Measurements from ENCODE around the gene PCBP3. TPM values are rescaled to one million over a fixed set of nuclear protein-coding genes. Genes with fewer than 3 reads are reported as not detected.

PCBP3 gene
- total RNA-seq, 1 donor: 1.1 TPM

DNA sequence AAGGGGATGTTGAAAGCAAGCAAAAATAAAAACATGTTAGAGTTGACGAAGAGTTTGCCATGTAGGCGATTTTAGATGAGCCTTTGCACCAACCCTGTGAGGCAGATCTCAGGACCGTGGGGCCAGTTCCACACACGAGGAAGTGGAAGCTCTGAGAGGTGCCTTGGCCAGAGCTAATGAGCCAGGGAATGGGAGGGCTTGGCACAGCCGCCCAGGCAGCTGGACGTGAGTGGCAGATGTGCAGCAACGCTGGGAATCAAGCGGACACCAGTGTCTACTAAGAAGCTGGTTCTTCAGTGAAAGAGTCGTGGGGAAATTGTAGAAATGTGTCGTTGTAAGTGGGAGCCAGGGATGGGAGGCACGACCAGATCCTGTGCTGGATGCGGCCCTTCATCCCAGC lies 279.1 kb downstream of the PCBP3 start:
- H3K27me3 ChIP-seq (ENCODE audit: insufficient read depth, low read length): no peaks in the 10 kb centered on the region
- H2AFZ ChIP-seq (ENCODE audit: low read length): no peak overlapping the region
- TF ChIP-seq CTCF (IDR thresholded peaks at IDR 0.05; ENCODE audit: extremely low read depth, low read depth, low read length): no peak
- no peak overlapping the region for H3K27ac ChIP-seq (ENCODE audit: low read depth, low read length)
- no peaks in the 10 kb centered on the region for H4K20me1 ChIP-seq (ENCODE audit: insufficient read depth, low read length)
- no peak overlapping the region for H3K4me2 ChIP-seq (ENCODE audit: insufficient read depth, low read length)
- H3K4me1 ChIP-seq (ENCODE audit: insufficient read depth, low read length): no peaks in the 10 kb centered on the region
- no peaks in the 10 kb centered on the region for H3K9me3 ChIP-seq (ENCODE audit: low read depth, low read length)
- no peaks in the 10 kb centered on the region for H3K36me3 ChIP-seq (ENCODE audit: insufficient read depth, low read length)
- H3K79me2 ChIP-seq (ENCODE audit: insufficient read depth, low read length): no peaks in the 10 kb centered on the region
- no peak overlapping the region for H3K4me3 ChIP-seq (ENCODE audit: insufficient read depth, low read length)
- no peak for DNase-seq (ENCODE audit: insufficient read length, low spot score, missing footprints)

DNA sequence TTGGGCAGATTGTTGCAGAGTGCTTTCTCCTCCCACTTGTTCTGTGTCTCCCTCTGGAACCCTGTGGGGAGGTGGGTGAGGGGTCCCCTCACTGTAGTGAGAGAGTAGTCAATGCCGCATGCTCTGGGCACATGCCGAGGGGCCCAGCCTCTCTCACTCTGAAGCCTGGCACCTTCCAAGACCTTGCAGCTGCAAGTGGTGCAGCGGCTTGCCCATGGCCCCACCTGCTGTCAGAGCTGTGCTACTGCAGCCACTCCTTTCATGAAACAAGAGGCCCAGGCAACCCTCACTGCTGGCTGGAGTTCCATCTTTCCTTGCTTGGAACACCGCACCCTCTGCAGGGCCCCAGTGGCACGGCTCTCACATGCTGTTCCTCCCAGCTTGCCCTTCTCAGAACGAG lies 279.6 kb downstream of the PCBP3 start:
- no peaks in the 10 kb centered on the region for H3K27me3 ChIP-seq (ENCODE audit: insufficient read depth, low read length)

DNA sequence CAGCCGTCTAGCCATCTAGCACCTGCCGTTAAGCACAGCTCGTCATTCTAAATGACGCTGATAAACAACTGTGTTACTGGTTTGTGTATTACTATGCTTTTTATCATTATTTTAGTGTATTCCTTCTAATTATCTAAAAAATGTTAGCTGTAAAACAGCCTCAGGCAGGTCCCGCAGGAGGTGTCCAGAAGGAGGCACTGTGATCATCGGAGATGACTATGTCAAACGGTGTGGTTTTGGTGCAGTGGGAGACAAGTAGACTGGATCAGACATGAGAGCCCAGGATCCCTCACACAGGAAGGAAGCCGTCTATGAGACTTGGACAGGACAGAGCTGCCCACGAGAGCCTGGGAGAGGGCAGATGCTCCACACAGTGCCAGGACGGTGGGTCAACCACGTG lies 282.8 kb downstream of the PCBP3 start:
- no peak overlapping the region for H3K27ac ChIP-seq (ENCODE audit: low read depth, low read length)
- no peak overlapping the region for H2AFZ ChIP-seq (ENCODE audit: low read length)
- H3K36me3 ChIP-seq (ENCODE audit: insufficient read depth, low read length): no peaks in the 10 kb centered on the region
- H3K4me2 ChIP-seq (ENCODE audit: insufficient read depth, low read length): no peak overlapping the region
- no peaks in the 10 kb centered on the region for H3K9me3 ChIP-seq (ENCODE audit: low read depth, low read length)
- H3K79me2 ChIP-seq (ENCODE audit: insufficient read depth, low read length): no peaks in the 10 kb centered on the region
- no peak overlapping the region for H3K4me3 ChIP-seq (ENCODE audit: insufficient read depth, low read length)
- peak; percentile 44 for TF ChIP-seq CTCF (IDR thresholded peaks at IDR 0.05; ENCODE audit: extremely low read depth, low read depth, low read length)
- no peaks in the 10 kb centered on the region for H3K4me1 ChIP-seq (ENCODE audit: insufficient read depth, low read length)
- DNase-seq (ENCODE audit: insufficient read length, low spot score, missing footprints): no peak
- H3K27me3 ChIP-seq (ENCODE audit: insufficient read depth, low read length): no peaks in the 10 kb centered on the region
- H4K20me1 ChIP-seq (ENCODE audit: insufficient read depth, low read length): no peaks in the 10 kb centered on the region

More for the DNA sequence above, 279.6 kb downstream of the PCBP3 start:
- peak; percentile 97 for DNase-seq (ENCODE audit: insufficient read length, low spot score, missing footprints)
- peak; percentile 93 for TF ChIP-seq CTCF (IDR thresholded peaks at IDR 0.05; ENCODE audit: extremely low read depth, low read depth, low read length)
- H4K20me1 ChIP-seq (ENCODE audit: insufficient read depth, low read length): no peaks in the 10 kb centered on the region
- H2AFZ ChIP-seq (ENCODE audit: low read length): no peak overlapping the region
- no peaks in the 10 kb centered on the region for H3K36me3 ChIP-seq (ENCODE audit: insufficient read depth, low read length)
- no peak overlapping the region for H3K4me3 ChIP-seq (ENCODE audit: insufficient read depth, low read length)
- no peaks in the 10 kb centered on the region for H3K9me3 ChIP-seq (ENCODE audit: low read depth, low read length)
- no peaks in the 10 kb centered on the region for H3K79me2 ChIP-seq (ENCODE audit: insufficient read depth, low read length)
- H3K4me1 ChIP-seq (ENCODE audit: insufficient read depth, low read length): no peaks in the 10 kb centered on the region
- no peak overlapping the region for H3K27ac ChIP-seq (ENCODE audit: low read depth, low read length)
- H3K4me2 ChIP-seq (ENCODE audit: insufficient read depth, low read length): no peak overlapping the region

- H3K36me3 ChIP-seq (ENCODE audit: insufficient read depth, low read length): no peaks in the 10 kb centered on the region
- no peak overlapping the region for H3K27ac ChIP-seq (ENCODE audit: low read depth, low read length)
- DNase-seq (ENCODE audit: insufficient read length, low spot score, missing footprints): no peak
- H3K27me3 ChIP-seq (ENCODE audit: insufficient read depth, low read length): no peaks in the 10 kb centered on the region
- H3K79me2 ChIP-seq (ENCODE audit: insufficient read depth, low read length): no peaks in the 10 kb centered on the region
- no peak overlapping the region for H3K4me3 ChIP-seq (ENCODE audit: insufficient read depth, low read length)
- H2AFZ ChIP-seq (ENCODE audit: low read length): no peak overlapping the region
- H3K9me3 ChIP-seq (ENCODE audit: low read depth, low read length): no peaks in the 10 kb centered on the region
- H4K20me1 ChIP-seq (ENCODE audit: insufficient read depth, low read length): no peaks in the 10 kb centered on the region
- no peaks in the 10 kb centered on the region for H3K4me1 ChIP-seq (ENCODE audit: insufficient read depth, low read length)
- H3K4me2 ChIP-seq (ENCODE audit: insufficient read depth, low read length): no peak overlapping the region
- TF ChIP-seq CTCF (IDR thresholded peaks at IDR 0.05; ENCODE audit: extremely low read depth, low read depth, low read length): no peak
Observed at GRCh38 chr21:45927032-45927431, 283.5 kb downstream of the PCBP3 start.
